Heart left ventricle (tissue), 13 donors: ENCODE measurements around the gene UNC50.

Source experiments
- POLR2A ChIP-seq, 2 donors: fragments of 450-650 bp; IDR thresholded peaks; one replicate each; pipeline ENCODE4 v1.6.1; 2017; ENCODE audit warnings: antibody characterized with exemption in 2 of 2, mild to moderate bottlenecking in 2 of 2, moderate library complexity in 2 of 2
- TF ChIP-seq, protein P1 (sequence below), 12 donors: fragments of 200-600 bp; sonication (generic) in 4 of 12; IDR thresholded peaks; one replicate each; pipeline versions ENCODE4 v1.5.0 to v1.8.0; 2018 to 2022; ENCODE audit warnings: antibody characterized with exemption in 12 of 12, mild to moderate bottlenecking in 5 of 12
- donor health status: ischemic (EF 13 %, LVEDD 7.1; RV severe dilation, severe dysfunction).
- donor health status: DM: no; HTN: yes; CAD: no.
- donor health status: DM: no; HTN: no; CAD: no.
- donor health status: ischemic (EF 25% LVEDD 6.9; RV normal size, moderate dysfunction).
- donor health status: ischemic (EF 25% LVEDD 5.7; RV mildly dilated, moderate dysfunction).
- donor health status: ischemic (EF 35%, LVEDD 5.7; RV mildly dilated, moderate dysfunction).
- donor health status: nonischemic (EF 11% LVEDD 7.7; RV severe dilation, severe dysfunction).
- donor health status: DM: yes; HTN: yes; CAD: no.
- donor health status: PGD.
- donor health status: ischemic (EF 29% LVEDD 5.4; RV normal size, mild dysfunction).
- donor health status: nonischemic (EF 23%, LVEDD 6.1; RV moderate dilation, normal function).

DNA sequence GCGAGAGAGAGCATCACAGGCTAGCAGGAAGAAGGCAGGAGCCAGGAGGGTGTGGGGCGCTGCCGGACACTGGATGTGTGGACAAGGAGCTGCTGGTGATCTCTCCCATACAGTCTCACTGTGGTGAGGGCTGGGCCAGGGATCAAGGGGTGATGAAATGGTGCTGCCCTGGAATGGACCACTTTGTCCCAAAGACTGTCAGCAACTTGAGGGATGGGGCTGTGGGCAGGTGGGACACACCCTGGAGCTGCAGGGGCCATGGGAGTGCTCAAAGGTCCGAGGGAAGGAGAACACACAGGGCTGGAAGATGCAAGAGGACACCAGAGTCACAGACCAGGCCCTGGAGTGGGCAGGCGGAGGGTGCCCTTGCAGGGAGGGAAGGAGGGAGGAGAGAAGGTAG, 38.0 kb upstream of the UNC50 start:
- no peak for TF ChIP-seq POLR2A (IDR thresholded peaks at IDR 0.05)
- TF ChIP-seq, protein P1, sequence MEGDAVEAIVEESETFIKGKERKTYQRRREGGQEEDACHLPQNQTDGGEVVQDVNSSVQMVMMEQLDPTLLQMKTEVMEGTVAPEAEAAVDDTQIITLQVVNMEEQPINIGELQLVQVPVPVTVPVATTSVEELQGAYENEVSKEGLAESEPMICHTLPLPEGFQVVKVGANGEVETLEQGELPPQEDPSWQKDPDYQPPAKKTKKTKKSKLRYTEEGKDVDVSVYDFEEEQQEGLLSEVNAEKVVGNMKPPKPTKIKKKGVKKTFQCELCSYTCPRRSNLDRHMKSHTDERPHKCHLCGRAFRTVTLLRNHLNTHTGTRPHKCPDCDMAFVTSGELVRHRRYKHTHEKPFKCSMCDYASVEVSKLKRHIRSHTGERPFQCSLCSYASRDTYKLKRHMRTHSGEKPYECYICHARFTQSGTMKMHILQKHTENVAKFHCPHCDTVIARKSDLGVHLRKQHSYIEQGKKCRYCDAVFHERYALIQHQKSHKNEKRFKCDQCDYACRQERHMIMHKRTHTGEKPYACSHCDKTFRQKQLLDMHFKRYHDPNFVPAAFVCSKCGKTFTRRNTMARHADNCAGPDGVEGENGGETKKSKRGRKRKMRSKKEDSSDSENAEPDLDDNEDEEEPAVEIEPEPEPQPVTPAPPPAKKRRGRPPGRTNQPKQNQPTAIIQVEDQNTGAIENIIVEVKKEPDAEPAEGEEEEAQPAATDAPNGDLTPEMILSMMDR (IDR thresholded peaks at IDR 0.05), result no peak
